ENCODE data around the gene MBOAT1. TPM values are rescaled to one million over a fixed set of nuclear protein-coding genes. Genes with fewer than 3 reads are reported as not detected.

Gene MBOAT1
- polyA plus RNA-seq, 2 of the 4 experiments (the other 2 are of a cell fraction), result 1.9 to 5.5 TPM

GRCh38 chr6:20241102-20241501 is 28.8 kb upstream of the MBOAT1 start:
- H3K4me3 ChIP-seq, result no peak overlapping the region
- H3K9me3 ChIP-seq, result no peaks in the 10 kb centered on the region
- H3K4me1 ChIP-seq, result no peaks in the 10 kb centered on the region; the same call in 2 of the 3 replicates
- FAIRE-seq, result no peak
- H3K4me2 ChIP-seq, result no peak overlapping the region
- TF ChIP-seq POLR2A (IDR thresholded peaks at IDR 0.05; ENCODE audit: low read length) (no peak), RFX5 (IDR thresholded peaks at IDR 0.05) (no peak), BHLHE40 (IDR thresholded peaks at IDR 0.05; ENCODE audit: low read depth, low read length) (no peak), HOXA7 (CRISPR knock-in tag; IDR thresholded peaks at IDR 0.05) (no peak), NPAS2 (CRISPR knock-in tag; IDR thresholded peaks at IDR 0.05; ENCODE audit: borderline replicate concordance) (no peak), RNF2 (IDR thresholded peaks at IDR 0.05; ENCODE audit: borderline replicate concordance, low read depth) (no peak), ZC3H11A (IDR thresholded peaks at IDR 0.05) (peak; percentile 16; the same call in 1 of the 2 replicates)
- 93% methylated on average over 2 of the region's 2 CpGs for WGBS (ENCODE audit: missing lambda C conversion rate)
- no peak for ATAC-seq
- no peak for DNase-seq (ENCODE audit: low read depth in 1 of 2, low spot score in 1 of 2)
- no peak overlapping the region for H3K27ac ChIP-seq
- POLR2A ChIA-PET, result no interaction called here
- CTCF ChIA-PET, result interaction anchor here (1.0 to 1.2 kb wide), 2 partner anchors 10 to 1645 kb away, joined by 3 read pairs; no protein-coding TSS in a partner anchor

- no peak overlapping the region for H3K4me3 ChIP-seq
- no peak for ATAC-seq
- POLR2A ChIA-PET, result no interaction called here
- TF ChIP-seq CEBPB (IDR thresholded peaks at IDR 0.05), result no peak
- TF ChIP-seq PHF8 (IDR thresholded peaks at IDR 0.05; ENCODE audit: borderline replicate concordance, low read depth), result no peak
- no peak for TF ChIP-seq BHLHE40 (IDR thresholded peaks at IDR 0.05; ENCODE audit: low read depth, low read length)
- TF ChIP-seq ZNF302 (CRISPR knock-in tag; IDR thresholded peaks at IDR 0.05), result no peak
- no peak for TF ChIP-seq CHD2 (IDR thresholded peaks at IDR 0.05; ENCODE audit: low read length, partially characterized antibody)
- TF ChIP-seq KDM5A (IDR thresholded peaks at IDR 0.05), result no peak
- no peak for TF ChIP-seq JUN (IDR thresholded peaks at IDR 0.05)
- no peak for TF ChIP-seq BCL3 (IDR thresholded peaks at IDR 0.05)
- TF ChIP-seq RAD21 (conservative IDR thresholded peaks at IDR 0.05 in 1 of 2, IDR thresholded peaks at IDR 0.05 in 1 of 2), result no peak
- TF ChIP-seq CBX8 (IDR thresholded peaks at IDR 0.05), result no peak
- no peak for TF ChIP-seq POLR2A (IDR thresholded peaks at IDR 0.05; ENCODE audit: low read length)
- no peak for TF ChIP-seq ESRRA (IDR thresholded peaks at IDR 0.05; ENCODE audit: borderline replicate concordance, low read length)
- TF ChIP-seq MYC (IDR thresholded peaks at IDR 0.05; ENCODE audit: borderline replicate concordance, low read length), result no peak
- TF ChIP-seq HOXB13 (CRISPR knock-in tag; IDR thresholded peaks at IDR 0.05; ENCODE audit: low read depth), result no peak
- no peak for TF ChIP-seq RFX5 (IDR thresholded peaks at IDR 0.05)
- no peak for TF ChIP-seq SREBF2 (IDR thresholded peaks at IDR 0.05)
- no peaks in the 10 kb centered on the region; the same call in 2 of the 3 replicates for H3K4me1 ChIP-seq
- FAIRE-seq, result no peak
- no peak overlapping the region for H3K4me2 ChIP-seq
- CTCF ChIA-PET, result interaction anchor here (1.5 kb wide), 1 partner anchor 166 kb away, joined by 3 read pairs; no protein-coding TSS in a partner anchor
- WGBS (ENCODE audit: missing lambda C conversion rate), result 92% methylated on average over 8 of the region's 47 CpGs
- no peak for DNase-seq (ENCODE audit: low read depth in 1 of 2, low spot score in 1 of 2)
- H3K9me3 ChIP-seq, result no peaks in the 10 kb centered on the region
- no peak overlapping the region for H3K27ac ChIP-seq
These were observed 26.7 kb upstream of the MBOAT1 start for GRCh38 chr6:20238688-20239587.

- no peaks in the 10 kb centered on the region for H3K9me3 ChIP-seq
- no peak for DNase-seq (ENCODE audit: low read depth in 1 of 2, low spot score in 1 of 2)
- ATAC-seq, result no peak
- no peak for FAIRE-seq
- ChIA-PET CTCF (no interaction called here), POLR2A (interaction anchor here (0.7 kb wide), 1 partner anchor 8 kb away, joined by 3 read pairs; no protein-coding TSS in a partner anchor)
- no peak overlapping the region for H3K4me2 ChIP-seq
- H3K4me1 ChIP-seq, result no peaks in the 10 kb centered on the region; the same call in 2 of the 3 replicates
- WGBS (ENCODE audit: missing lambda C conversion rate), result 60% methylated on average over 8 of the region's 10 CpGs
- TF ChIP-seq FOXS1 (CRISPR knock-in tag; IDR thresholded peaks at IDR 0.05) (no peak), FOSL2 (IDR thresholded peaks at IDR 0.05) (no peak), FOSL2 (CRISPR knock-in tag; IDR thresholded peaks at IDR 0.05) (no peak), KDM5A (IDR thresholded peaks at IDR 0.05) (no peak), HES2 (IDR thresholded peaks at IDR 0.05) (no peak), MAFK (IDR thresholded peaks at IDR 0.05; ENCODE audit: partially characterized antibody) (no peak), ESRRA (IDR thresholded peaks at IDR 0.05; ENCODE audit: borderline replicate concordance, low read length) (no peak)
- H3K4me3 ChIP-seq, result no peak overlapping the region
- H3K27ac ChIP-seq, result no peak overlapping the region
These were observed 25.6 kb upstream of the MBOAT1 start for GRCh38 chr6:20237677-20238460.

All from A549 (cell line).